CD4-positive, alpha-beta T cell treated with Interleukin-6 for 4 hours (primary cell): ENCODE results near the gene CAMTA1.
"Not testable (repeated sequence)": the region's sequence is repeated elsewhere in the genome, so short reads cannot be mapped to it uniquely, and the experiment has no call there.

ENCODE experiments used
- DNase-seq: peaks from one replicate; pipeline ENCODE4 v3.0.0-alpha.2; 2020; ENCODE audit warnings: mixed read lengths

The CAMTA1 gene

DNA sequence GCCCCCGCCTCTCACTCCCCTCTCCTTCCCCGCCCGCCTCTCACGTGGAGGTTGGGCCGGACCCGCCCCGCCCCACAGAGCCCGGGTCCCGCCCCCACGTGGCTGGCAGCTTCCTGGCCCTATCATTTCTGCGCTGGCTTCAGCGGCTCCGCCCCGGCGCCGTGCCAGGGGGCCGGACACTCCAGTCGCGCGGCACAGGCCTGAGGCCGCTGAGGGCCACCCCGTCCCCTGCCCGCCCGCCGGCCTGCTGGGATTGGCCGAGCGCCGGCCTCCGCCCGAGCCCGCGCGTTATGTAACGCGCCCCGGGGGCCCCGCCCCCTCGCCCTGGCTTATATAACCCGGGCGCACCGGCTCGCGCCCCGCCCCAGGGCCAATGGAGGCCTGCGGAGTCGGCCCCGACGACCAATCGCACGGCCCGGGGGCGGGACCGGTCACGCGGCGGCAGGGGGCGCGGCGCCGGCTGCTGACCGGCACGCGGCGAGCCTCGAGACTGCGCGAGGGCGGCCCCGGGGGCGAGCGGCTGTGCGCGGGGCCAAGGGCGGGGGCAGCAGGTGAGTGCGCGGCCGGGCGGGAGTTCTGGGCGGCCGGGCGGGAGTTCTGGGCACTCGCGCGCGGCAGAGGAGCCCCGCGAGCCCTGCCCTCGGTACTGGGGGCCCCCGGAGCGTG, 998.7 kb downstream of the CAMTA1 start, which contains the start of gene PER3:
Gene PER3 (plus strand): TSS at position 466 of the 666 bp plus-strand sequence. CDS start 587 bp downstream, outside the sequence.
- DNase-seq, result peak; percentile 92

DNA sequence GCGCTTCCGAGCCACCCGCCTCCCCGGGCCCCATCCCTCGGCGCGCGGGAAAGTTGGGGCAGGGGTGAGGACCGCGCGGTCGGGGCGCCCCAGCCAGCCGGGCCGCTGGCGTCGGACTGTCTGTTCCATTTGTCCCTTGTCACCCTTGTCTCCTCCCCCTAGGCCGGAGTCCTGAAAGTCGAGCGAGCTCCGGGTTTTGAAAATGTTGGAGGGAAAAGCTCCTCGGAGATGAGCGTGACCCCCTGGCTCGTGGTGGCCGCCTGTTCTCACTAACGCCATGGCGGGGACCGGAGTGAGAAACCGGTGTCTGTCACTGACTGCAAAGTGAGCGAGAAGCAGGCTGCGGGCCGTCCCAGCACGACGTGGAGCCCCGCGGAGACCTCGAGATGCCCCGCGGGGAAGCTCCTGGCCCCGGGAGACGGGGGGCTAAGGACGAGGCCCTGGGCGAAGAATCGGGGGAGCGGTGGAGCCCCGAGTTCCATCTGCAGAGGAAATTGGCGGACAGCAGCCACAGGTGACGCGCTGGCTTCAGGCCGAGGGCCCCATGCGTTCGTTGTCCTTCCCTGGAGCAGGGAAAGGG, 999.3 kb downstream of the CAMTA1 start:
- DNase-seq, result peak; percentile 3

- no peak for DNase-seq
These were observed 999.9 kb downstream of the CAMTA1 start for GRCh38 chr1:7785108-7785507.

- no peak for DNase-seq
These were observed 1001.5 kb downstream of the CAMTA1 start for GRCh38 chr1:7786795-7787194.

DNA sequence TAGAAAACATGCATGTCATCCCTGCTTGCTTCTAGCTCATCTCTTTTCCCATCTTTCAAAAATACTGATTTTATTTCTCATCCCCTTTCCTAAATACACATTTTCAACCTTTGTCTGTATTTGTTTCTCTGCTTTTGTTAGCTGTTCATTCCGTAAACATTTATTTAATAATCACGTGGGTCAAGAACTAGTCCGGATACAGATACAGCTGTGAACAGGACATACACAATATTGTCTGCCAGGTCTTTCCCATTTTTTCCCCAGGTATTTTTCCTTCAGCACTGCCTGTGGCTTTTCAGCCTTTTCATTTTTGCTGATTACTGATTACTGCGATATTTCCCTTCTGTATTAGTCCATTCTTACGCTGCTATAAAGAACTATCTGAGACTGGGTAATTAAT, 1004.6 kb downstream of the CAMTA1 start:
- DNase-seq, result no peak

- not testable (repeated sequence) for DNase-seq
These were observed 1005.8 kb downstream of the CAMTA1 start for GRCh38 chr1:7791027-7791426.

- DNase-seq, result no peak
These were observed 1010.2 kb downstream of the CAMTA1 start for GRCh38 chr1:7795406-7795805.

GRCh38 chr1:7805460-7805859, 1020.2 kb downstream of the CAMTA1 start:
- no peak for DNase-seq

DNA sequence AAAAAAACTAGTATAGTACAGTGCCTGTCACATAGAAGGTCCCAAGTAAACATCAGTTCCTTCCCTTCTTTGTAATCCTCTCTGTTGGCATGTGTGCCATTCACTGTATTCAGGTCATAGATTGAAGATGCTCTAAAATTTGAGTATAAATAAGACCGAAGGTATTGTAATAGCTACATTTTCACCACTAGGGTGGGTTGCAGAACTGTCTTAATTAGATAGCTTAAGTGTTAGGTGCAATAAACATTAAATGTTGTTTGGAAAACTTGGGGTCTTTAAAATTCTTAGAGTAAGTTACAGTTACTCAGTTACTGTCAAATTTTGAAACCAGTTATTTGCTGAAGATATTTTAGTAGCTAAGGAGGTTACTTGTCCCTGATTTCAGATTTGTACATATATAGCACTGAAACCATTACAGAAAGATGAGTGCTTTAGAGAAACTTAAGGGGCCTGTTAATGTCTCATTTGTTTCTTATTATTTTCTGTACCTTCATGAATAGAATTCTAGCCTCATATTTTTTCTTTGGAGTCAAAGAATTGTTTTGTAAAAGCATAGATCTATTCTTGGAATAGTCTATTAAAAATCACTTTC, 1023.1 kb downstream of the CAMTA1 start:
- no peak for DNase-seq

GRCh38 chr1:7809742-7810141, 1024.5 kb downstream of the CAMTA1 start:
- DNase-seq, result no peak

DNA sequence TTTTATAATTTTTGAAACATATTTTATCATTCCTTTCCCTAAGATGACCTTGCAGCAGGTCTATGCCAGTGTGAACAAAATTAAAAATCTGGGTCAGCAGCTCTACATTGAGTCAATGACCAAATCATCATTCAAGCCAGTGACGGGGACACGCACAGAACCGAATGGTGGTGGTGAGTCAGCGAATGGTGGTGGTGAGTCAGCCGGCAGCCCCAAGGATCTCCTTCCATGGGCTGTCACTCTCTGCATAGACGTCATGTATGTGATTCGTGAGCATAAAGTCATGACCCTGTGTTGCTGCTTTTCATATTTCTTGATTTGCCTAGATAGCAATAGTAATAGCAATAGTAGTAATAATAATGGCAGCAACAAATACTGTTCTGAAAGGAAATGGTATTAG, 1025.1 kb downstream of the CAMTA1 start:
- no peak for DNase-seq

DNA sequence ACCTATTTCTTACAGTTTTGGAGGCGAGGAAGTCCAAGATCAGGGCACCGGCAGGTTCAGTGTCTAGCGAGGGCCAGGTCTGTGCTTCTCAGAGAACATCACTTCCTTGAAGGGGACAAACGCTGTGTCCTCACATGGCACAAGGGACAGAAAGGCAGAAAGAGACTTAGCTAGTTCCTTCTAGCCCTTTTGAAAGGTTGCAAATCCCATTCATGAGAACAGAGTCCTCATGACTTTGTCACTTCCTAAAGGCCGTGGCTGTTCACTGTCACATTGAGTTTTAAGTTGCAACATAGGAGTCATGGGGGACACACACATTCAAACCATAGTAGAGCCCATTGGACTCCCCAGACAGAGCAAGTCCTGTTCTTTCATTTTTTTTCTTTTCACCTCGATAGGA, 1026.2 kb downstream of the CAMTA1 start:
- DNase-seq, result no peak

- no peak for DNase-seq
These were observed 1028.6 kb downstream of the CAMTA1 start for GRCh38 chr1:7813677-7814373.
